ENCODE results near the gene POP4.
A peak's percentile ranks its signal among the peaks of the same experiment; 100 is the strongest.

Gene POP4

DNA sequence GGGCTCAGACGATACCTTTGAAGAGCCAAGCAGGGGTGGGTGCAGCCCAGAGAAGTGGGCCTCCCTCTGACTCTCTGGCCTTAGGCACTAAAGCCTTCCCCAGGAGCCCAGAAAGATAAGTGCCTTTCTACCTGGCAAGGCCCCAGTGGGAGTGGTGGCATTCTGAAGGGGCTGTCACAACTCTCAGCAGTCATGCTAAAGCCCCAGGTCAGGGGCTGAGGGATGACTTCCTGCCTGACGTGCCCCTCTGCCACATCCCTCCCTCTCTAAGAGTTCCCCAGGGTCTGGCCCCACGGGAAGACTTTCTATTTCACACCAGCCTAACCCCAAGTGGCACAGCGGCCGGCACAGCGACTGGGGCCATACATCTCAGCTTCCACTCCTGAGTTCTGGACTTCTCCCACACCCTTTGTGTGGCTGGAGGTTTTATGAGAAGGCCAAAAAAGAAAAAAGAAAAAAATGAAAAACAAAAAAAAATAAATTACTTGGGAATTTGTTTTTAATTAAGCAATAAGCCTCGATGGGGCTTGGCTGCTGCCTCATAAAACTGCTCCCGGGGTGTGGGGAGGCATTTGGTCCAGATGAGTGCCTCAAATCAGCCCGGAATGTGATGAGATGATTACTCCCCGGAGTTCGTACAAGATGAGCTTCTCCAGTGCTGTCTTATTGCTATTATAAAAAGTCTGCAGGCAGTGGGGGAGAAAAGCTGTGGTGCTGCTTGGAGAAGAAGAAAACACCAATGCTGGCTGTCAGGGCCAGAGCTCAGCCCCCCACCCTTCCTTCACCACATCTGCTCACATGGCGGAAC, 30.7 kb downstream of the POP4 start:
- no peak for TF ChIP-seq ZFX (IDR thresholded peaks at IDR 0.05)
- TF ChIP-seq, protein P1, sequence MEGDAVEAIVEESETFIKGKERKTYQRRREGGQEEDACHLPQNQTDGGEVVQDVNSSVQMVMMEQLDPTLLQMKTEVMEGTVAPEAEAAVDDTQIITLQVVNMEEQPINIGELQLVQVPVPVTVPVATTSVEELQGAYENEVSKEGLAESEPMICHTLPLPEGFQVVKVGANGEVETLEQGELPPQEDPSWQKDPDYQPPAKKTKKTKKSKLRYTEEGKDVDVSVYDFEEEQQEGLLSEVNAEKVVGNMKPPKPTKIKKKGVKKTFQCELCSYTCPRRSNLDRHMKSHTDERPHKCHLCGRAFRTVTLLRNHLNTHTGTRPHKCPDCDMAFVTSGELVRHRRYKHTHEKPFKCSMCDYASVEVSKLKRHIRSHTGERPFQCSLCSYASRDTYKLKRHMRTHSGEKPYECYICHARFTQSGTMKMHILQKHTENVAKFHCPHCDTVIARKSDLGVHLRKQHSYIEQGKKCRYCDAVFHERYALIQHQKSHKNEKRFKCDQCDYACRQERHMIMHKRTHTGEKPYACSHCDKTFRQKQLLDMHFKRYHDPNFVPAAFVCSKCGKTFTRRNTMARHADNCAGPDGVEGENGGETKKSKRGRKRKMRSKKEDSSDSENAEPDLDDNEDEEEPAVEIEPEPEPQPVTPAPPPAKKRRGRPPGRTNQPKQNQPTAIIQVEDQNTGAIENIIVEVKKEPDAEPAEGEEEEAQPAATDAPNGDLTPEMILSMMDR (conservative IDR thresholded peaks at IDR 0.05) = no peak
- no peak overlapping the region for H3K27ac ChIP-seq

DNA sequence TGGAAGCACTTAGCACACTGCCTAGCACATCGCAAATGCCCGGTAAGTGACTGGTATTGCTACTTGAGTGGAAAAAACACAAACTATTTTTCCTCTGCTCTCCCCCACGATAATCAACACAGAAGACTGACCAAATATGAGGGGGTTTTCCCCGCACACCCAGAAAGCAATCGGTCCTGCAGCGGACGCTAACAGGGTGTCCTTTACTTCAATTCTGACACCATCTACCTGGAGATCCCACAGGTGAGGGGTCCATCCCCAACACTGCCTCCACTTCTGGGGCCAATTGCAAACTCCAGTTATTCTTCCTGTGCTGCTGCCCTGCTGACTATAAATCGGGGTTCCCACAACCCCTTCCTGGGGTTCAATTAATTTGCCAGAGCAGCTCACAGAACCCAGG, 33.0 kb downstream of the POP4 start:
- no peak overlapping the region for H3K27ac ChIP-seq
- TF ChIP-seq, protein P1 (conservative IDR thresholded peaks at IDR 0.05) = no peak
- no peak for TF ChIP-seq ZFX (IDR thresholded peaks at IDR 0.05)

DNA sequence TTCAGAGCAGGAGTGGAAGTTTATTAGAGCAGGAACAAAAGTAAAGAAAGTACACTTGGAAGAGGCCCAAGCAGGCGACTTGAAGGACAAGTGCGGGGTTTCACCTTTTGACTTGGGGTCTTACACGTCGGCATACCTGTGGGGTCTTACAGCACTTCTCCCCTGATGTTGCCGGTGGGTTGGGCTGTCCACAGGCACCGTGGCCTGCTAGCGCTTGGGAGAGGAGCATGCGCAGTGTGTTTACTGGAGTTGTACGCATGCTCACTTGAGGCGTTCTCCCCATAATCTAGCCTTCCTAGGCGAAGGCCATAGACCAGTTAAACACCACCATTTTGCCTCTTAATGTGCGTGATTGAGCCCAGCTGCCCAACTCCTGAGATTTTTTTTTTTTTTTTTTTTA, 34.1 kb downstream of the POP4 start:
- no peak overlapping the region for H3K27ac ChIP-seq
- TF ChIP-seq, protein P1 (conservative IDR thresholded peaks at IDR 0.05) = no peak
- TF ChIP-seq ZFX (IDR thresholded peaks at IDR 0.05) = no peak

DNA sequence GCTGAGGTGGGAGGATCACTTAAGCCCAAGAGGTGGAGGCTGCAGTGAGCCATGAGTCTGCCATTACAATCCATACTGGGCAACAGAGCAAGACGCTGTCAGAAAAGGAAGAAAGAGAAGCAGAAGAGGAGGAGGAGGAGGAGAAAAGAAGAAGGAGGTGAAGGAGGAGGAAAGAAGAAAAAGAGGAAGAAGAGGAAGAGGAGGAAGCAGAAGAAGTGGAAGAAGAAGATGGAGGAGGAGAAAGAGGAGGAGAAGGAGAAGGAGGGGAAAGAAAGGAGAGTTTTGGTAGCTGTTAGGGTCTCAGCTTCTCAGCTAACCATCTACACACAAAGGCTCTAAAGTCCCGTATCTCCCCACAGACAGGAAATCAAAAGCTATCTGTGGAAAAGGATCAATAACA, 35.5 kb downstream of the POP4 start:
- no peak overlapping the region for H3K27ac ChIP-seq
- TF ChIP-seq, protein P1 (conservative IDR thresholded peaks at IDR 0.05) = no peak
- no peak for TF ChIP-seq ZFX (IDR thresholded peaks at IDR 0.05)

DNA sequence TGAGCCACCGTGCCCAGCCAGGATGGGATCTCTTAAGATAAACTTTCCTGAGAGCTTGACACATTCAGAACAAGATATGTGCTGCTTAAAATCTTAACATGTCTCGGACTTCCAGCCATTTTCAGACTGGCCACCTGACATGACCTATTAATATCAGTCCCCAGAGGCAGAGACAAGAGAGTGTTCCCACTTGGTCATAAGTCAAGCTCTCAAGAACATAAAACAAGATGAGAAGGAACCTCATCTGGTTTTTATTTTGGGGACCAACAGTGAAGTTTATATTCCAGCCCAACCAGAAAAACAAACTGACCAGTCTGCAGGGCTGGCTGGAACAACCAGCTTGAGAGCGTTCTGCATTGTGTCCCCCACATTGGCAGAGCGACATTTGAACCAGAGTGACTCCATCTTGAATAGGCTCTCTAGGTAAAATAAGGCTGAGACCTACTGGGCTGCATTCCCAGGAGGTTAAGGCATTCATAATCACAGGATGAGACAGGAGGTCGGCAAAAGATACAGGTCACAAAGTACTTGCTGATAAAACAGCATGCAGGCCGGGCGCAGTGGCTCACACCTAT, 37.4 kb downstream of the POP4 start:
- TF ChIP-seq ZFX (IDR thresholded peaks at IDR 0.05) = no peak
- TF ChIP-seq, protein P1 (conservative IDR thresholded peaks at IDR 0.05) = no peak
- H3K27ac ChIP-seq = no peak overlapping the region

DNA sequence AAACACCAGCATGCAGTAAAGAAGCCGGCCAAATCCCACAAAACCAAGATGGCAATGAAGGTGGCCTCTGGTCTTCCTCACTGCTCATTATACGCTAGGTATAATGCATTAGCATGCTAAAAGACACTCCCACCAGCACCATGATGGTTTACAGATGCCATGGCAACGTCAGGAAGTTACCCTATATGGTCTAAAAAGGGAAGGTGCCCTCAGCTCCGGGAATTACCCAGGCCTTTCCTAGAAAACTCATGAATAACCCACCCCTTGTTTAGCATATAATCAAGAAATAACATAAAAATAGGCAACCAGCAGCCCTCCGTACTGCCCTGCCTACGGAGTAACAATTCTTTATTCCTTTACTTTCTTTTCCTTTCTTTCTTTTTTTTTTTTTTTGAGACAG, 38.1 kb downstream of the POP4 start:
- TF ChIP-seq ZFX (IDR thresholded peaks at IDR 0.05) = no peak
- TF ChIP-seq, protein P1 (conservative IDR thresholded peaks at IDR 0.05) = no peak
- H3K27ac ChIP-seq = no peak overlapping the region

DNA sequence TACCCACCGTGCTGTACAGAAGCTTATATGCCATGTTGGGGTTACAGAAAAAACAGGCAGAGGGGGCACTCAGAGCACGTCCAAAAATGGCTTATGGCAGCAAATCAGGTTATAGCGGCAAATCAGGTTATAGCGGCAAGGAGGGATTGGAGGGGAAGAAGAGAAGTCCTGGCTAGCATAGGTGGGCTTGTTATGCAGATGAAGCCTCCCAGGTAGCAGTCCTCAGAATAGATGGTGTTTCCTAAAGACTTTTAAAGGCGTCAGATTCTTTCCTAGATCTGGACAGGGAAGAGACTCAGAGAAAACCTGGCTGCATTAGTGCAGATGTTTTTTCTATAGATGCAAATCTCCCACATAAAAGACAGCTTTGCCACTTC, 39.4 kb downstream of the POP4 start:
- peak overlapping the region; percentile 50; the same call in 1 of the 2 replicates for H3K27ac ChIP-seq
- no peak for TF ChIP-seq ZFX (IDR thresholded peaks at IDR 0.05)
- TF ChIP-seq, protein P1 (conservative IDR thresholded peaks at IDR 0.05) = no peak
